Brain microvascular endothelial cell (primary cell): ENCODE data around the gene AHNAK2.

Source experiments
- DNase-seq: peaks from one replicate; pipeline ENCODE4 v3.0.0-alpha.2; 2020
- H3K27ac ChIP-seq: fragments of 250-450 bp; sonication (Bioruptor Pico); 2 replicates; pipeline ENCODE4 v1.5.1; 2020; ENCODE audit warnings: mild to moderate bottlenecking, moderate library complexity
- H3K27me3 ChIP-seq: fragments of 250-450 bp; sonication (Bioruptor Pico); replicated peaks from 2 replicates; pipeline ENCODE4 v1.5.1; 2020; ENCODE audit warnings: mild to moderate bottlenecking
- H3K36me3 ChIP-seq: fragments of 250-450 bp; sonication (Bioruptor Pico); replicated peaks from 2 replicates; pipeline ENCODE4 v1.5.1; 2020; ENCODE audit warnings: mild to moderate bottlenecking
- H3K4me3 ChIP-seq: 2 replicates; pipeline ENCODE4 v1.5.1; 2011; ENCODE audit warnings: low read depth, mild to moderate bottlenecking, control low read depth, low read length, moderate library complexity
- CTCF ChIP-seq: IDR thresholded peaks from 2 replicates; pipeline ENCODE4 v1.5.1; 2011; ENCODE audit warnings: low read depth, mild to moderate bottlenecking, moderate library complexity, low read length, control low read depth, inconsistent platforms; ENCODE audit errors: missing control alignments
- in situ Hi-C: cut with HindIII; loops from 2 replicates; pipeline ENCODE4 v1.10.0; 2017; ENCODE audit warnings: low sequenced_read_pairs, low pct_ligation_motif_present

Gene AHNAK2

DNA sequence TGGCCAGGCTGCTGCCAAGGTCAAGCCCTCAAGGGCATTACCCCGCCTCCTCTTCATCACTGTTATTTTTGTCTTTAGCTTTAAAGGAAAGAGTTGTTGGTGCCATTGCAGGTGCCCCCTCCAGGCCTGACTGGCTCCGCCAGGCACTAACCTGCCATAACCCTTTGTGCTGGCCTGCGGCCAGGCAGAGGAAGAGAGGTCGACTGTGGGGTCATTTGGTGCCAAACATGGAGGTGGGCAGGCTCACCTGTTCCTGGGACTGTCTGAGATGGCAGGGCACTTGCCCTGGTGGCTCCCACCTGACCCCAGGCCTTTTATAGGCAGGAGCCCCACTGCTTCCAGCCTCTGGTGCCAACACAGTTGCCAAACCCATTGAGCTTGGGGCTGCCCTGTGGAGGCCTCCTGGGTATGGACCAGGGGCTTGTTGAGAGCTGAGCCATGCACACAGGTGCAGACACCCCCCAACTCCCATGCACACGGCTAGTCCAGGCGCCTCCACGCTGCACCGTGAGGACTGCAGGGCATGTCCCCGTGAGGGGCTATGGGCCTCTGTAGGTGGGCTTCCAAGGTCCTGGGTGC, 82.9 kb downstream of the AHNAK2 start:
- Histone ChIP-seq H3K36me3 (peaks cover 12% of the 10 kb centered on the region), H3K27ac (no peak overlapping the region), H3K27me3 (no peaks in the 10 kb centered on the region), H3K4me3 (no peak overlapping the region)
- no peak for TF ChIP-seq CTCF
- DNase-seq, result no peak
- in situ Hi-C loops, result no loop called here

DNA sequence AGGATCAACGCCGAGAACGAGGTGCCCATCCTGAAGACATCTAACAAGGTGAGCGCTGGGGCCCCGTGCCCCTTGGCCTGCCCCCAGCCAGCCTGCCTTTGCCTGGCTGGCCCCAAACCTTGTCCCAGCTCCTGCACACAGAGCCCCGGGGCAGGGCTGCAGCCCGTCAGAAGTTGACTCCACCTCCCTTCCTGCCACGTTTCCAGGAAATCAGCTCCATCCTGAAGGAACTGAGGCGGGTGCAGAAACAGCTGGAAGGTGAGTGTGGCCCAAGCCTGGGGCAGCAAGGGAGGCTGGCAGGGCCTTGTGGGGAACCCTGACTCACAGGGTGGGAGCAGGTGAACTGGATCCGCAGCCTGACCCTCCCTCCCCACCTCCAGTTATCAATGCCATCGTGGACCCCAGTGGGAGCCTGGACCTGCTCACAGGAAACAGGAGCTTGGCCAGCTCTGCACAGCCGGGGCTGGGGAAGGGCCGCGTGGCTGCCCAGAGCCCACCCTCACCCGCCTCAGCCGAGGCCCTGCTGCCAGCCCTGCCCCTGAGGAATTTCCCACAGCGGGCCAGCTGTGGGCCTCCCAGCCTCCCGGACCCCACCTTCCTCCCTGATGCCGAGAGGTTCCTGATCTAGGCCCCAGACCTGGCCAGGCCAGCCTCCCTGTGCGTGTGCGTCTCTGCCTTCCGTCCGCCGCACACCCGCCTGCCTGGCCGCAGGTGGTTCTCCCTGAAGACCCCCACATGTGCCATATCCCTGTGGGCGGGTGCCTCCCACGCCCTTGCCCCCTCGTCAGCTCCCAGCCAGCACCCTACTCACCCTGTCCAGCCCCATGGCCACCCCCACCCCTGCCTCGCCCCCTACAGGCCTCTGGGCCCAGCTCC, 83.6 kb downstream of the AHNAK2 start:
- TF ChIP-seq CTCF, result no peak
- Histone ChIP-seq H3K36me3 (peaks cover 12% of the 10 kb centered on the region), H3K27me3 (no peaks in the 10 kb centered on the region), H3K4me3 (no peak overlapping the region), H3K27ac (no peak overlapping the region)
- in situ Hi-C loops, result no loop called here
- DNase-seq, result no peak

GRCh38 chr14:104893435-104894207, 84.6 kb downstream of the AHNAK2 start:
- in situ Hi-C loops, result no loop called here
- no peaks in the 10 kb centered on the region for H3K27me3 ChIP-seq
- H3K36me3 ChIP-seq, result peaks cover 18% of the 10 kb centered on the region
- no peak for DNase-seq
- H3K4me3 ChIP-seq, result no peak overlapping the region
- H3K27ac ChIP-seq, result no peak overlapping the region
- TF ChIP-seq CTCF, result no peak

- no peak for DNase-seq
- Histone ChIP-seq H3K36me3 (peaks cover 23% of the 10 kb centered on the region), H3K4me3 (no peak overlapping the region), H3K27me3 (no peaks in the 10 kb centered on the region), H3K27ac (no peak overlapping the region)
- no peak for TF ChIP-seq CTCF
- in situ Hi-C loops, result no loop called here
Observed at GRCh38 chr14:104892531-104893434, 85.4 kb downstream of the AHNAK2 start.

- TF ChIP-seq CTCF, result no peak
- Histone ChIP-seq H3K27me3 (no peaks in the 10 kb centered on the region), H3K27ac (no peak overlapping the region), H3K36me3 (peaks cover 32% of the 10 kb centered on the region), H3K4me3 (no peak overlapping the region)
- in situ Hi-C loops, result no loop called here
- DNase-seq, result no peak
Observed at GRCh38 chr14:104891664-104892530, 86.3 kb downstream of the AHNAK2 start.
